RWPE1 (cell line): Measurements from ENCODE around the gene GRP.

ENCODE experiments used
- CTCF ChIA-PET: fragments of 350-600 bp; sonication (Branson Sonifier 250); formaldehyde crosslinking; extraction: SDS; loops from one replicate; lab custom pipeline; 2021; lab: Yijun Ruan, JAX
- POLR2A ChIA-PET: fragments of 400-600 bp; formaldehyde crosslinking; extraction: SDS; loops from one replicate; lab custom pipeline; 2020; ENCODE audit warnings: antibody characterized with exemption; ENCODE audit not compliant: low non-redundant PET; lab: Yijun Ruan, JAX
- DNase-seq: peaks from one replicate; pipeline ENCODE4 v3.0.0; 2012; ENCODE audit warnings: low spot score
- H3K27ac ChIP-seq: fragments of 450-650 bp; 2 replicates; pipeline ENCODE4 v1.5.1; 2017
- CTCF ChIP-seq: fragments of 450-650 bp; conservative IDR thresholded peaks from 2 replicates; pipeline ENCODE4 v1.5.1; 2017; ENCODE audit warnings: low read depth, mild to moderate bottlenecking

Gene GRP

DNA sequence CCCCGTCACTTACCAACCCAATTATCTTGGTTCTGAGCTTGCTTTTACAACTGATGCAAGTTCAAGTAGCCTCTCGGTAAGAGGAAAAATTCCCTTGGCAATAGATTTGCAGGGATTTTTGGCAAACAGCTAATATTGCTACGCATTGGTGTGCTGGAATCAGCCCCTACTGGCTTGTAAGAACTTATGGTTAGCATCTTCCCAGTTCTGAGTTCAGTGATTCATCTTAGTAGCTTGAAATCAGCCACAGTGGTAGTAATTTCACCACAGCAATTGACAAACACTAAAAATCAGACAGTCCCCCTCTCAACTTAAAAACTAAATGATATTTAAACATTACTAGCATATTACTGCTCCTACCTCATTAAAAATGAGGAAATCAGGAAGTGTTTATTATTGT lies 59.2 kb downstream of the GRP start:
- no peak overlapping the region for H3K27ac ChIP-seq
- POLR2A ChIA-PET: no interaction called here
- CTCF ChIA-PET: interaction anchor here (1.0 kb wide), 1 partner anchor 21 kb away, joined by 3 read pairs; no protein-coding TSS in a partner anchor
- TF ChIP-seq CTCF: no peak
- DNase-seq: no peak

GRCh38 chr18:59279722-59280121 lies 59.8 kb downstream of the GRP start:
- DNase-seq: no peak
- ChIA-PET POLR2A (no interaction called here), CTCF (no interaction called here)
- H3K27ac ChIP-seq: no peak overlapping the region
- no peak for TF ChIP-seq CTCF
